OCI-LY1 (cell line): ENCODE results near the gene TSC1.

Source experiments
- H2AFZ ChIP-seq: fragments of 200-600 bp; sonication (generic), shearing (Covaris generic); 2 replicates; pipeline ENCODE4 v1.6.0; 2014; ENCODE audit warnings: antibody characterized with exemption, mild to moderate bottlenecking, low read length
- H3F3A ChIP-seq: fragments of 200-600 bp; sonication (generic), shearing (Covaris generic); 2 replicates; pipeline ENCODE4 v1.6.0; 2014; ENCODE audit warnings: mild to moderate bottlenecking, antibody characterized with exemption, low read length, moderate library complexity; ENCODE audit not compliant: insufficient read depth
- H3K27ac ChIP-seq: fragments of 200-600 bp; sonication (generic); 2 replicates; pipeline ENCODE4 v1.5.1; 2014; ENCODE audit warnings: low read length, mixed run types, mild to moderate bottlenecking, low read depth; ENCODE audit not compliant: poor library complexity, severe bottlenecking
- H3K27me3 ChIP-seq: fragments of 200-600 bp; sonication (generic); 2 replicates; pipeline ENCODE4 v1.6.0; 2014; ENCODE audit warnings: antibody characterized with exemption, mild to moderate bottlenecking, low read length, moderate library complexity; ENCODE audit not compliant: insufficient read depth
- H3K36me3 ChIP-seq: fragments of 200-600 bp; sonication (generic); 2 replicates; pipeline ENCODE4 v1.6.1; 2014; ENCODE audit warnings: mild to moderate bottlenecking, antibody characterized with exemption, low read length, moderate library complexity, mixed read lengths; ENCODE audit not compliant: insufficient read depth
- H3K4me1 ChIP-seq: fragments of 200-600 bp; sonication (generic); 2 replicates; pipeline ENCODE4 v1.5.1; 2014; ENCODE audit warnings: mild to moderate bottlenecking, low read length, moderate library complexity; ENCODE audit not compliant: insufficient read depth, severe bottlenecking
- H3K4me2 ChIP-seq: fragments of 200-600 bp; sonication (generic), shearing (Covaris generic); 2 replicates; pipeline ENCODE4 v1.6.1; 2014; ENCODE audit warnings: low read length
- H3K4me3 ChIP-seq: fragments of 200-600 bp; sonication (generic); 2 replicates; pipeline ENCODE4 v1.5.1; 2014; ENCODE audit warnings: low read length, low read depth, mild to moderate bottlenecking, mixed read lengths; ENCODE audit not compliant: poor library complexity, severe bottlenecking
- H3K79me2 ChIP-seq: fragments of 200-600 bp; shearing (Covaris generic); 2 replicates; pipeline ENCODE4 v1.6.1; 2016; ENCODE audit warnings: mixed run types, low read length, mixed read lengths; ENCODE audit not compliant: insufficient read depth
- H3K9ac ChIP-seq: fragments of 200-600 bp; sonication (generic), shearing (Covaris generic); 2 replicates; pipeline ENCODE4 v1.6.1; 2014; ENCODE audit warnings: mild to moderate bottlenecking, low read length, mixed read lengths
- H3K9me2 ChIP-seq: fragments of 200-600 bp; sonication (generic), shearing (Covaris generic); 2 replicates; pipeline ENCODE4 v1.6.1; 2014; ENCODE audit warnings: low read depth, mild to moderate bottlenecking, low read length, mixed read lengths
- H3K9me3 ChIP-seq: fragments of 200-600 bp; shearing (Covaris generic); 2 replicates; pipeline ENCODE4 v1.6.1; 2014; ENCODE audit warnings: low read length, mixed read lengths
- H4K20me1 ChIP-seq: fragments of 200-600 bp; sonication (generic), shearing (Covaris generic); 2 replicates; pipeline ENCODE4 v1.6.0; 2016; ENCODE audit warnings: mild to moderate bottlenecking, low read length; ENCODE audit not compliant: insufficient read depth
- CTCF ChIP-seq: fragments of 200-600 bp; sonication (generic), shearing (Covaris generic); IDR thresholded peaks from 2 replicates; pipeline ENCODE4 v1.5.1; 2017; ENCODE audit warnings: mild to moderate bottlenecking, antibody characterized with exemption, low read length, moderate library complexity, mixed read lengths
- EZH2 ChIP-seq: fragments of 200-600 bp; sonication (generic), shearing (Covaris generic); IDR thresholded peaks from 2 replicates; pipeline ENCODE4 v1.8.0; 2017; ENCODE audit warnings: borderline replicate concordance, mixed run types, mild to moderate bottlenecking, antibody characterized with exemption, low read length, moderate library complexity, mixed read lengths

Gene TSC1

DNA sequence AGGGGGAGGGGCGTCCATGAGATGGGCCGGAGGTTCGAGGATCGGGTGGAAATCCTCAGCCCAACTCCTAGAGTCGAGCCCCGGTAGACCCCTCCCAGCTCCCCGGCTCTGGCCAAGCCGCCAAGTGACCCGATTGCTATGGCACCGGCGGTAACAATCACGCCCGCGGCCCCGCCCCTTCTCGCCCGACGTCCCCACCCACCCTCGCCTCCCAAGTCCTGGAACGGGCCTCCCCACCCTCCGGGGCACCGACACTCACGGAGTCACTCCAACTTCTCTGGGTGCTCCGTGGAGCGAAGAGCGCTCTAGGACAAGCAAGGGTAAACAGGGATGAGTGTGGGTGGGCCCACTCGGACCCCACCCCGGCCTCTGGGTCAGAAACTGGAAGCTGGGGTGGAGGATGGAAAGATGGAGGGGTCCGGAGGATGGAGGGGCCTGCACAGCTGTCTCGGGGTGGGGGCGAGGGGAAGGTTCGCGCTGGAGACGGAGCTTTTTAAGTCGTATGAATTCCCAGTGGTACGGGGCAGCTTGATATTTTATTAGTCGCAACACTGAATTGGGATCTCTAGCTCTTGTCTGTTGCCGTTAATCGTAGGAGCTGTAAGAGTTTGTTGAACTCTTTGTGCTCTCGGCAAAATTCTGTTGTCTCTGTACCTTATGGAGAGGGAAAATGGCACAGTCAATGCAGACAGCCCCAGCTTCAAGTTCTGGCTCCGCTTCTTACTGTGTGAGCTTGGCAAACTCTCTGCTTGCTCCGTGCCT, 65.5 kb downstream of the TSC1 start, which contains the start of gene SPACA9:
Gene SPACA9, plus strand, starts transcription at position 204 of the 762 bp plus-strand sequence. CDS start 5,050 bp downstream, outside the sequence.
- Histone ChIP-seq H2AFZ (peak within 1 kb of the TSS; percentile 76), H3K36me3 (no peaks in the 10 kb centered on the region), H3K4me1 (peaks cover 18% of the 10 kb centered on the region), H4K20me1 (no peaks in the 10 kb centered on the region), H3K27ac (peak within 1 kb of the TSS; percentile 12), H3K27me3 (no peaks in the 10 kb centered on the region), H3K9me2 (no peaks in the 10 kb centered on the region), H3K9me3 (no peaks in the 10 kb centered on the region), H3K4me2 (peak within 1 kb of the TSS; percentile 76), H3K9ac (peak within 1 kb of the TSS; percentile 73), H3K79me2 (no peaks in the 10 kb centered on the region), H3F3A (no peaks in the 10 kb centered on the region), H3K4me3 (peak within 1 kb of the TSS; percentile 81)
- TF ChIP-seq EZH2 (no peak), CTCF (no peak)

GRCh38 chr9:132877824-132878694, 66.4 kb downstream of the TSC1 start, which contains the start of gene AK8:
Gene AK8 (minus strand): TSS chr9:132878284. CDS start chr9:132878255, 29 bp downstream.
- Histone ChIP-seq H3K27ac (no peak within 1 kb of the TSS), H4K20me1 (no peaks in the 10 kb centered on the region), H3K36me3 (no peaks in the 10 kb centered on the region), H3K79me2 (no peaks in the 10 kb centered on the region), H3K4me3 (peak within 1 kb of the TSS; percentile 81), H2AFZ (peak within 1 kb of the TSS; percentile 76), H3K27me3 (no peaks in the 10 kb centered on the region), H3K9me2 (no peaks in the 10 kb centered on the region), H3K4me1 (peaks cover 18% of the 10 kb centered on the region), H3F3A (no peaks in the 10 kb centered on the region), H3K9ac (peak within 1 kb of the TSS; percentile 73), H3K9me3 (no peaks in the 10 kb centered on the region), H3K4me2 (peak within 1 kb of the TSS; percentile 76)
- TF ChIP-seq EZH2: no peak
- no peak for TF ChIP-seq CTCF

DNA sequence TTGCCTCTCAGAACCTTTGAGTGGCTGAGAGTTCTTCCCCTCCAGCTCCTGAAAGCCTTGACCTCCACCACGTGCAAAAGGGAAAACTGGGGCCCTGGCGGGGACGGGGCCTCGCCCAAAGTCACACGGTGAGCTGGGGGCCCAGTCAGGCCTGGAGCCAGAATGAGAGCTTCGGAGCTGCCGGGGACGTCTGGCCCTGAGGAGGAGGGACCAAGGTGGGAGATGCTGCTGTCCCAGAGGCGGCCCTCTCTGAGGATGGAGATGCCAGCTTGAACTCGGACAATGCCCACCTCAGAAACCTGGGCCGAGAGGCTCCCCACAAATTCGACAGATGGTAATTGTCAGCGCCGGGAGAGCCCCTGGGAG, 67.0 kb downstream of the TSC1 start:
- no peaks in the 10 kb centered on the region for H4K20me1 ChIP-seq
- no peak overlapping the region; the same call in 1 of the 2 replicates for H3K9ac ChIP-seq
- no peaks in the 10 kb centered on the region for H3K36me3 ChIP-seq
- no peaks in the 10 kb centered on the region for H3K27me3 ChIP-seq
- H3K9me3 ChIP-seq: no peaks in the 10 kb centered on the region
- no peak overlapping the region for H3K27ac ChIP-seq
- no peaks in the 10 kb centered on the region for H3K79me2 ChIP-seq
- H2AFZ ChIP-seq: no peak overlapping the region
- H3F3A ChIP-seq: no peaks in the 10 kb centered on the region
- peaks cover 18% of the 10 kb centered on the region for H3K4me1 ChIP-seq
- H3K4me2 ChIP-seq: peak overlapping the region; percentile 76
- peak overlapping the region; percentile 81 for H3K4me3 ChIP-seq
- H3K9me2 ChIP-seq: no peaks in the 10 kb centered on the region
- TF ChIP-seq EZH2 (no peak), CTCF (no peak)
